GM13976 (cell line): Measurements from ENCODE around the gene EFL1.
"Not testable (repeated sequence)": the region's sequence is repeated elsewhere in the genome, so short reads cannot be mapped to it uniquely, and the experiment has no call there.

Experiments used
- DNase-seq: peaks from one replicate; pipeline ENCODE4 v3.0.0; 2012; ENCODE audit warnings: low spot score
- in situ Hi-C: fragments of 300-500 bp; cut with MboI; formaldehyde crosslinking; loops from one replicate; pipeline ENCODE4 v1.12.0; 2022; ENCODE audit warnings: low sequenced_read_pairs, mixed read lengths, inconsistent platforms; ENCODE audit not compliant: unreplicated experiment
- TF ChIP-seq, protein P1 (sequence below): IDR thresholded peaks from 2 replicates; pipeline ENCODE4 v1.5.1; 2012; ENCODE audit warnings: borderline replicate concordance, mild to moderate bottlenecking; ENCODE audit not compliant: insufficient read depth; ENCODE audit errors: extremely low read depth, missing control alignments, control extremely low read depth

The EFL1 gene

GRCh38 chr15:82294061-82294690 is 31.6 kb upstream of the EFL1 start:
- in situ Hi-C loops, result no loop called here

GRCh38 chr15:82292271-82292670 is 29.7 kb upstream of the EFL1 start:
- TF ChIP-seq, protein P1, sequence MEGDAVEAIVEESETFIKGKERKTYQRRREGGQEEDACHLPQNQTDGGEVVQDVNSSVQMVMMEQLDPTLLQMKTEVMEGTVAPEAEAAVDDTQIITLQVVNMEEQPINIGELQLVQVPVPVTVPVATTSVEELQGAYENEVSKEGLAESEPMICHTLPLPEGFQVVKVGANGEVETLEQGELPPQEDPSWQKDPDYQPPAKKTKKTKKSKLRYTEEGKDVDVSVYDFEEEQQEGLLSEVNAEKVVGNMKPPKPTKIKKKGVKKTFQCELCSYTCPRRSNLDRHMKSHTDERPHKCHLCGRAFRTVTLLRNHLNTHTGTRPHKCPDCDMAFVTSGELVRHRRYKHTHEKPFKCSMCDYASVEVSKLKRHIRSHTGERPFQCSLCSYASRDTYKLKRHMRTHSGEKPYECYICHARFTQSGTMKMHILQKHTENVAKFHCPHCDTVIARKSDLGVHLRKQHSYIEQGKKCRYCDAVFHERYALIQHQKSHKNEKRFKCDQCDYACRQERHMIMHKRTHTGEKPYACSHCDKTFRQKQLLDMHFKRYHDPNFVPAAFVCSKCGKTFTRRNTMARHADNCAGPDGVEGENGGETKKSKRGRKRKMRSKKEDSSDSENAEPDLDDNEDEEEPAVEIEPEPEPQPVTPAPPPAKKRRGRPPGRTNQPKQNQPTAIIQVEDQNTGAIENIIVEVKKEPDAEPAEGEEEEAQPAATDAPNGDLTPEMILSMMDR, result no peak
- DNase-seq, result no peak
- in situ Hi-C loops, result no loop called here

More at GRCh38 chr15:82294061-82294690, 31.6 kb upstream of the EFL1 start:
- TF ChIP-seq, protein P1, result no peak
- DNase-seq, result no peak

GRCh38 chr15:82288202-82288601 is 25.7 kb upstream of the EFL1 start:
- DNase-seq, in situ Hi-C loops: not testable (repeated sequence)

DNA sequence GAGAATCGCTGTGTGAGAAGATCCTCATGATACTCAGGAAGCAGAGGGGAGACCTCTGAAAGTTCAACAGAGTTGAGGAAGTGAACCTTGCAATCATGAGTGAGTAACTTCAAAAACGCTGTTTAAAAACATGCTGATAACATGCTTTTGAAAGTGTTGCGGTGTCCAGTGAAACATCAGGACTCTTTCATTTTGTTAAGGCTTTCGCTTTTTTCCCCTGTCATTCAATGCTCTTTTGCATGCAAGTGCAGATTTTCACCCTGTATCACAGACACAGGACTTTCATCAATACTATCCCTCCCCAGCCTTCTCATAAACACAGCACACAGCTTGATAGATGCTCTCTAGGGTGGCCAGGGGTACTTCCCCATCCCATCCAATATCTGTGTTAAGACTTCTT is 23.9 kb upstream of the EFL1 start:
- in situ Hi-C loops, DNase-seq: not testable (repeated sequence)

GRCh38 chr15:82284381-82284780 is 21.8 kb upstream of the EFL1 start:
- DNase-seq, in situ Hi-C loops: not testable (repeated sequence)

DNA sequence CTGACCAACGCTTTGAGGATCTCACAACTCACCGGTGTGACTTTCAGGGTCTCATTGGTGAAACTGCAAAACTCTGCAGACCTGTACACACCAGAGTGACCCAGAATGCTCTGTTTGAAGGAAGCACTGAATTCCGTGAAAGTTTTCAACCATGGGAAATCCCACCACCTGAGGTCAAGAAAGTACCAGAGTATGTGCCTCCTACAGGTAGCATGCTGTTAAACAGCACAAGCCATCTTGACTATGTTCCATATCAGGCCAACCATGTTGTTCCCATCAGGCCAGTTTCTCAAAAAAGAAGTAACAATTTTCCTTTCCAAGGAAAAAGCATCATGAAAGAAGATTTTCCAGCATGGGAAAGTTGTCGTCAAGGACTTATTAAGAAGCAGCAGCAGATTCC is 19.9 kb upstream of the EFL1 start:
- in situ Hi-C loops, DNase-seq: not testable (repeated sequence)

- DNase-seq, in situ Hi-C loops: not testable (repeated sequence)
Observed at GRCh38 chr15:82281276-82281675, 18.7 kb upstream of the EFL1 start.

GRCh38 chr15:82275410-82275809 is 12.9 kb upstream of the EFL1 start:
- no peak for DNase-seq
- TF ChIP-seq, protein P1, result no peak
- in situ Hi-C loops, result no loop called here

- in situ Hi-C loops, result no loop called here
- TF ChIP-seq, protein P1, result no peak
- DNase-seq, result no peak
Observed at GRCh38 chr15:82272154-82272553, 9.6 kb upstream of the EFL1 start.

DNA sequence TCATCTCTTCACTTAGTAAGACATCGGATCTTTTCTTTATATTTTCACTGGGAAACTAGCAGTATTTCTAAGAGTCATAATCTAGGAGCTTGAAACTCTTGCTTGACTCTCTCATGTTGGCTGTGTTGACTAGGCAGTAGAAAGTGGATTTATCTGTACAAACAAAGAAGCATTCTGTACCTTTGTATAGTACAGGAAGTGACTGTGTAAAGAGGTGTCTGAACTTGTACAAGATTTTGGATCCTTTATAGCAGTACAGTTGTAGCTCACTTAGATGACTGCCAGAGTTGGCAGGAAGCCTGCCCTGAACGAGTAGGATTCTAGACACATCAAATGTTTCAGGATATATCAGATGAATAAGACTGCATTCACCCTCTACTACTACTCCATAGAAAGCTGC is 5.9 kb upstream of the EFL1 start:
- DNase-seq, in situ Hi-C loops: not testable (repeated sequence)

GRCh38 chr15:82267137-82267536 is 4.6 kb upstream of the EFL1 start:
- in situ Hi-C loops, DNase-seq: not testable (repeated sequence)
